PC-9 (cell line): ENCODE data around the gene LCN9.

Experiments
- CTCF ChIP-seq: fragments of 200-600 bp; sonication (generic); conservative IDR thresholded peaks from 2 replicates; pipeline ENCODE4 v1.6.1; 2017; ENCODE audit warnings: mixed run types, antibody characterized with exemption, mild to moderate bottlenecking, moderate library complexity
- EZH2 ChIP-seq: fragments of 200-600 bp; sonication (generic); IDR thresholded peaks from 2 replicates; pipeline ENCODE4 v1.8.0; 2017; ENCODE audit warnings: antibody characterized with exemption, low read depth

GRCh38 chr9:135617538-135617900, 45.6 kb upstream of the LCN9 start:
- TF ChIP-seq CTCF (no peak), EZH2 (no peak)
